Non-pigmented ciliary epithelial cell (primary cell): ENCODE results near the gene DTWD2.
A peak's percentile ranks its signal among the peaks of the same experiment; 100 is the strongest.
"Not testable (repeated sequence)": the region's sequence is repeated elsewhere in the genome, so short reads cannot be mapped to it uniquely, and the experiment has no call there.

Experiments used
- DNase-seq: peaks from one replicate; pipeline ENCODE4 v3.0.0-alpha.2; 2010; ENCODE audit warnings: low read depth

DTWD2 gene

DNA sequence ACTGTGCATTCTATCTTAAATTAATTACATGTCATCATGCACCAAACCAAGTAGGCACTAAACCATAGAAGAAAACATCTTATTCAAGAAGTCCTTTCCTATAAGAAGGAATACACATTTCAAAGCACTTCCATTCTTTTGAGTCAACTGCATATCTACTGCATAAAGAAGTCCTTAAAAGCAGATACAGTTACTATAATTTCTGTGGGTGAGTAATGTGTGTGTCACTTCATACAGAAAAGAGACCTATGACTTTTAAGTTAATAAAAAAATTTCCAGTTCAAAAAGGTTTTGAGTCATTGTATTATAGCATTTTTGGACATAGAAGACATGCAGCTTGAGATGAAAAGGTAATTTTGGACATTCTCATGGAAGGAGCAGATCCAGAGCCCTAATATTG lies 125.0 kb downstream of the DTWD2 start:
- DNase-seq: no peak

DNA sequence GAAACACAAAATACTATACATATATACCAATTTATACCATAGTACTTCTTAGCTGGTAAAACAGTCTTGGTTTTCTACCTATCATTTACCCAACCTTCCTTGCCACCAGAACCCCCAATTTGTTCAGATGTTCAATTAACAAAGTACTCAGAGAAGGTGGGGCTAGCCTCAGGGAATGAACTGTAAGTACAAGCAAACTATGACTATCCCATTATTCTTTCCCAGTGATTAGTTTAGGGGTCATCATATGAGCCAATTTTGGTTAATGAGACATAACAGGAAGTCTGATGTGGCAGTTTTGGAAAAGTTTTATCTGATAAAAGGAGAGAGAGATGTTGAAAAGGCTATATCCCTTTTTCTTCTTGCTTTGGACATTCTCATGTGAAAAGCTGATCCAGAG lies 125.8 kb downstream of the DTWD2 start:
- DNase-seq: no peak

- DNase-seq: no peak
Measured at GRCh38 chr5:118857700-118858099, 130.6 kb downstream of the DTWD2 start.

DNA sequence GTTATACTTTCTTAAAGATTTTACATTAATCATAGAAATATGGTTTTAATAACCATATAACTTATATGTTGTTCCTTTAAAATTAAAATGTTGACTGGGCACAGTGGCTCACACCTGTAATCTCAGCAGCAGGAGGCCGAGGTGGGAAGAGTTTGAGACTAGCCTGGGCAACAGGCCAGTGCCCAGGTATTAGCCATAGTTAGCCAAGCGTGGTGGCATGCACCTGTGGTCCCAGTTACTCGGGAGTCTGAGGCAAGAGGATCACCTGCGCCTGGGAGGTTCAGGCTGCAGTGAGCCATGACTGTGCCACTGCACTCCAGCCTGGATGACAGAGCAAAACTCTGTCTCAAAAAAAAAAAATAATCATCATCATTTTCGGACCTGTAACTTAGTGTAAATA lies 133.5 kb downstream of the DTWD2 start:
- DNase-seq: no peak

- not testable (repeated sequence) for DNase-seq
Measured at GRCh38 chr5:118851785-118852184, 136.6 kb downstream of the DTWD2 start.

DNA sequence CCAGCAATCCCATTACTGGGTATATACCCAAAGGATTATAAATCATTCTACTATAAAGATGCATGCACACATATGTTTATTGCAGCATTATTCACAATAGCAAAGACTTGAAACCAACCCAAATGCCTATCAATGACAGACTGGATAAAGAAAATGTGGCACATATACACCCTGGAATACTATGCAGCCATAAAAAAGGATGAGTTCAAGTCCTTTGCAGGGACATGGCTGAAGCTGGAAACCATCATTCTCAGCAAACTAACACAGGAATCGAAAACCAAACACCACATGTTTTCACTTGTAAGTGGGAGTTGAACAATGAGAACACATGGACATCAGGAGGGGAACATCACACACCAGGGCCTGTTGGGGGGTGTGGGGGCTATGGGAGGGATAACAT lies 138.8 kb downstream of the DTWD2 start:
- DNase-seq: not testable (repeated sequence)

- no peak for DNase-seq
Measured at GRCh38 chr5:118844351-118844750, 144.0 kb downstream of the DTWD2 start.

DNA sequence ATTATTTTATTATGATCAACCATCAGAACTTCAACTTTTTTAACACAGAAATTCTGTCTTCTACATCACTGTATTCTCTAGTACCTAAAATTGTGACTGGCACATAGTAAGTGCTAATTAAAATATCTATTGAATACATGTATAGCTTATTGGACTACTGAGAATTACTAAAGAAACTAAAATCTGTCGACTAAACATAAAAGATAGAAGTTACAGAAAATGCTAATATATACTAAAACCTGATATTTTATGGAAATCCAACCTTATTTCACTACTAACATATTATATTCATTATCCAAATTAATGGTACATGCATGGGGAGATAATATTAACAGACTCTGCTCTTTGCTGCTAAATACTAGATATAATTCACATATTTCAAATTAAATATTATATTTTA lies 153.6 kb downstream of the DTWD2 start:
- DNase-seq: no peak

DNA sequence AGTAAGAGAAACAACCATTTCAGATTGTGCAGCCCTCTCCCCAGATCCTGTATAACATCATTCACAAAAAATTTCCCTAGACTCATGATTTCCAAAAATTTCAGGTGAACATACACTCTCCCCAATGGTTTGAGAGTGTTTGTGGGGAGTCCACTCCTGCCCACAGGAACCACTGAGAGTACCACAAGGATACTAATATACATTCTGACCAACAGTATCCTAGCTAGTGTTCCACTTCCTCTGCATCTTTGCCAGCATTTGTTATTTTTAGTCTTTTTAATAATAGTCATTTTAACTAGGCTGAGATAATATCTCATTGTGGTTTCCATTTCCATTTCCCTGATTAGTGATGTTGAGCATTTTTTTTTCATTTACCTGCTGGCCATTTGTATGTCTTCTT lies 155.4 kb downstream of the DTWD2 start:
- DNase-seq: no peak

DNA sequence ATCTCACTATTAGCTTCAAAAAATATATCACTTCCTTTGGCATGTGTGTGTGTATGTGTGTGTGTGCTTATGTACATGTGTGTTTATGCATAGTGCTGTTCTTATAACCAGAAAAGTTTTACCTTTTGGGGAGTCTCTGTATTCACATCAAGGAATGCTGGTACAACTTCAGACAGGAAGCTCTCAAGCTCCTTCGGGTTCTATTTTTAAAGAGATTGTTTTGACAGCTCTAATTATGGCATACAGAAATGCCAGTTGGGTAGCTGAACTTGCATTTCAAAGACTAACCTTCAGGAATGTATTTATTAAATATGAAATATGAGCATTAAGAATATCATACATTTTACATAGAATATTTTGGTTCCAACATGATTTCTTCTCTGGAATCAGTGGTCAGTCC lies 163.1 kb downstream of the DTWD2 start:
- DNase-seq: no peak

- no peak for DNase-seq
Measured at GRCh38 chr5:118818604-118819003, 169.7 kb downstream of the DTWD2 start.

DNA sequence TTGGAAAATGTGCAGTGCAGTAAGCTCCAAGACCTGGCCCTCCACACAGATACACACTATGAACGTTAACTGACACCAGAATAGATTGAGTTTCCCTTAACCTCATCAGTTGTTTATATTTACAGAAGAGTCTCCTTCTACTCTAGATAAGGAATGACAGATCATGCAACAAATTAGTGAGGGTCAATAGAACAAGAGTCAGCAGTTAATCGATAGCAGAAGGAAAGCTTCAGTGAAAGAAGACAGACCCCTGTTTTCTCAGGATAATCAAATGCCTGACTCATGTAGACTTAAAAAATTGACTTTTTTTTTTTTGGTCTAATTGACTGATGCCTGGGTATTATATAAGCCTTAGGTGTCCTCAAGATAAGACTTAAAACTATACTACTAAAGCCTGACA lies 179.9 kb downstream of the DTWD2 start:
- DNase-seq: no peak

DNA sequence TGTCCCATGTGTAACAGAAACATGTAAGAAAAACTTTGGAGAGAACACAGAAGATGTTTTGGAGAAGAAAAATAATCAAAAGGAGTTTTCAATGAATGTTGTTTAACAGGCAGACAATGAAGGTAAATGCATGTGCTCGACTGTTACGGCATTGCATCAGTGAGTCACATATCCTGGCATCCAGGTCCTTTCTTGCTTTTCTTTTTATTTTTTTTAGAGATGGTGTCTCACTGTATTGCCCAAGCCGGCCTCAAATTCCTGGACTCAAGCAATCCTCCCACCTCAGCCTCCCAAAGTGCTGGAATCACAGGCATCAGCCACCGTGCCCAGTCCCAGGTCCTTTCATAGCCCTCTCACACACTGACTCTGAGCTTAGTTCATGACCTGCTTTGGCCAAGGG lies 181.8 kb downstream of the DTWD2 start:
- no peak for DNase-seq

DNA sequence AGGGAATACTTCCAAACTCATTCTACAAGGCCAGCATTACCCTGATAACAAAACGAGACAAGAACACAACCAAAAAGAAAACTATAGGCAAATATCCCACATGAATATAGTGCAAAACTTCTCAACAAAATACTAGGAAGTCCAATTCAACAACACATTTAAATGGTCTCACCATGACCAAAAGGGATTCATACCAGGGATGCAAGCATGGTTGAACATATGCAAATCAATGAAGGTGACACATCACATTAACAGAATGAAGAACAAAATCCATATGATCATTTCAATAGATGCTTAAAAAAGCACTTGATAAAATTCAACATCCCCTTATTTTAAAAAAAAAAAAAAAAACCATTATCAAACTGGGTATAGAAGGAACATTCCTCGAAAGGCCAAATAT lies 186.0 kb downstream of the DTWD2 start:
- no peak for DNase-seq

DNA sequence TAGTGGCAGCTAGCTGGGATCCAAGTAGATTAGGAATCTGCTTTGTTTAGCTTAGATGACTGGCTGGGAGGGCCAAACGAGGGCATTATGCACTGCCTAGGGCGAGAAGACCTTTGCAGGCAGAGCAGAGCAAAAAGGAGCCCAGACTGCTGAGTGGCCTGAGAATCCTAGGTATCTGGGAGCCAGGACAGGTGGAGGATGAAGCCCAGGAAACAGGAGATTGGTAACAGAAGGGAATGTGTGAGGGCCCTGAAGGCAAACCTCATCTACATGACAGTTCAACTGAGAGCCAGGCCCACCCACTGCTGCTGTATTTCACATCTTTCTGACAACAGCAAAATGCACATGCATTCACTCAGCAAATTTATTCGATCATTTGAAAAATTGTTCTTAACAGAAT lies 192.3 kb downstream of the DTWD2 start:
- no peak for DNase-seq

DNA sequence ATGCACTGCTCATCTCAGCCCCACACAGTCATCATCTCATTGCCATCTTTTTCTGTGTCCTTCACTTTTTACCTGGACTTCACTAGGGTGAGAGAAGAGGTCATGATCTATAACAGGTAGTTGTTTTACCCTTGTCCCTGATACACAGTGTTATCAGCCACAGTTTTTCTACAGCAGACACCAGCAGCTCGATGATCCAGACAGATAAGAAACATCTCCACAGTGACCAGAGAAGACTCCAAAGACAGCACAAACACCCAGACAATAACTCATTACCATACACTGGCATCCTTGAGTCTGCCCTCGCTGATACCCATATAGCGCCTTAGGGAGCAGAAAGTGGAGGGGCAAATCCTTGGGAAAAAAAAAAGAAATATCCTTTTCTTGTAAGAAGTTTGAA lies 194.1 kb downstream of the DTWD2 start:
- no peak for DNase-seq

GRCh38 chr5:118793652-118794051 lies 194.7 kb downstream of the DTWD2 start:
- no peak for DNase-seq

DNA sequence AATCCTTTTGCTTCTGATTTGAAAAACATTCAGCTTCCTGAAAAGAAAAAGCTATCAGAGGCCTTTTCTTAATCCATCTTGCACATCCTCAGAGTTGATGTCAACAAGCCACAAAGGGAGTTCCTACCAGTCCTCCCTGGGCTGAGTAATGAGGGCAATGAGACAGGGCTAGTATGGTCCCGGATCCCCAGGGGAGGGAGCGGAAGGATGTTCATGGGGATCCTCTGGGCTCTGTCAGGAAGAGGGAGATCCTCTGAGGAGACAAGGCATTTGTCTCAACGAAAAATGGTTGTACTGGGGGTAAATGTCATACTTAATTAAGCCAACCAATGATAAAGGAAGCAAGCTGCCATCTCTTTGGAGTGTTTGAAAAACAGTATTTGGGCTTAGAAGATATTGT lies 195.3 kb downstream of the DTWD2 start:
- no peak for DNase-seq

GRCh38 chr5:118791926-118792734 lies 196.2 kb downstream of the DTWD2 start:
- DNase-seq: peak; percentile 17

- DNase-seq: no peak
Measured at GRCh38 chr5:118789366-118789765, 199.0 kb downstream of the DTWD2 start.

DNA sequence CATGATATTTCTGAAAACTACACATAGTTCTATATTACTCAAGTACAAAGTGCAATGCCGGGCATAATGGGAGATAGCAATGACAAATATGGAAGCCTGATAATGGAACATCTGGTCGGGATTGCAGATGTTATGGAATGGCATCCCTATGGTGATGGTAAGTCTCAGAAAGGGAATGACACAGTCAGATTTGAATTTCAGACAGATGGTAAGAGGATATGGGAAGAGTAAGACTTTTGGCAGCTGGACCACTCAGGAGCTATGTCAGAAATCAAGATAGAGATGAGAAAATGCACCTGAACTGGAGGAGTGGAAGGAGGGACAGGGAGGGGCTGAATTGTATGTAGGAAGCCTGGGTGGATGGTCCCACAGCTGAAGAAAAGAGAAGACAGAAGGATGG lies 200.0 kb downstream of the DTWD2 start:
- DNase-seq: no peak
